ENCODE results near the gene NCKIPSD. TPM values are rescaled to one million over a fixed set of nuclear protein-coding genes. Genes with fewer than 3 reads are reported as not detected.

The NCKIPSD gene
- polyA plus RNA-seq, 3 donors, result 4.2 to 14.8 (median 4.3) TPM

DNA sequence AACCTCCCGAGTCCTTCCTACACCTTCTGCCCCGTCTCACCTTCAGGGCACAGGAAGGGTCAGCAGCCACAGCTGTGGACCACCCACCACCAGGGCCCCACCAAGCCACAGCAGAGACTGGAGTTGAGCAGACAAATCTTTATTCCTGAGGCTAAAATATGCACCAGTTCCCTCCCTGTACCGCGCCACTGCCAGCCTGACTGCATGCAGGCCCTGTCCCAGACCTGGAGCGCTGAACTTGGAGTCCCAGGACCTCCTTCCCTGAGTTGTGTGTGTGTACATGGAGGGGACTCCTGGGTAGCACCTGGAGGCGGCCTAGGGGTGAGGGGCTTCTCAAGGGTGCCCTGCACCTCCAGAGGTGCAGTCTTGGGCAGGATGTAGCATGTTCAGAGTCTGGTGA, 60.1 kb downstream of the NCKIPSD start:
- no peak for DNase-seq
- peaks cover 57 to 66% of the 10 kb centered on the region in 2 donors for H3K36me3 ChIP-seq (replicated peaks in 1 of 2; ENCODE audit: control insufficient read depth in 1 of 2, insufficient read depth in 2 of 2, low read length in 2 of 2)

DNA sequence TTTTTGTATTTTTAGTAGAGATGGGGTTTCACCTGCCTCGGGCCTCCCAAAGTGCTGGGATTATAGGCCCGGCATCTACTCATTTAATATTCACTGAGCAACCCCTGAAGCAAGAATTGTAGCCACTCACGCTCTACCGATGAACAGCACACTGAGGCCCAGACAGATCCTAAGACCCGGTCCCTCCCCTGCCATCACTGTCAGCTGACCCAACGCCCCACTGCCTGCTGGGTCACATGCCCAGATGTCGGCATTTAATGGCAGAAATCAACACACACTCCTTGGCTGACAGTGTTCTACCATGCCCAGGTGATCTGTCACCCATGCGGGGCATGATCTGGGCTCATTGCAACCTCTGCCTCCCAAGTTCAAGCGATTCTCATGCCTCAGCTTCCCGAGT, 60.9 kb downstream of the NCKIPSD start:
- Histone ChIP-seq H4K20me1 (ENCODE audit: insufficient read depth, low read length) (no peaks in the 10 kb centered on the region), H3K4me2 (replicated peaks; ENCODE audit: extremely low read depth, low read length, poor library complexity, severe bottlenecking) (no peak overlapping the region), H3K9me3 (replicated peaks in 1 of 2; ENCODE audit: control insufficient read depth in 1 of 2, insufficient read depth in 1 of 2, low read length in 2 of 2) (peaks cover 0 to 5% of the 10 kb centered on the region in 2 donors), H3K4me1 (ENCODE audit: control insufficient read depth in 1 of 2, insufficient read depth in 2 of 2, low read length in 2 of 2) (no peaks in the 10 kb centered on the region), H3K79me2 (ENCODE audit: insufficient read depth, low read length) (no peaks in the 10 kb centered on the region), H3K36me3 (replicated peaks in 1 of 2; ENCODE audit: control insufficient read depth in 1 of 2, insufficient read depth in 2 of 2, low read length in 2 of 2) (peaks cover 49 to 58% of the 10 kb centered on the region in 2 donors), H3K4me3 (replicated peaks in 1 of 3; ENCODE audit: low read depth in 2 of 3, low read length in 3 of 3) (no peak overlapping the region), H3K27me3 (ENCODE audit: control insufficient read depth in 2 of 2, insufficient read depth in 2 of 2, low read length in 2 of 2) (no peaks in the 10 kb centered on the region), H3K9ac (ENCODE audit: insufficient read depth, low read length, poor library complexity, severe bottlenecking) (no peak overlapping the region), H2AFZ (ENCODE audit: insufficient read depth, low read depth, low read length, poor library complexity, severe bottlenecking) (no peak overlapping the region), H3K27ac (ENCODE audit: low read depth in 1 of 2, low read length in 2 of 2) (no peak overlapping the region)
- H3K27me3 Mint-ChIP-seq (ENCODE audit: low read depth in 3 of 3), result peaks cover 0 to 6% (median 4%) of the 10 kb centered on the region in 3 donors
- H3K27ac Mint-ChIP-seq, result peak overlapping the region in 2 of 7 donors; percentile 12 to 40
- 96% methylated on average over 7 of the region's 10 CpGs for WGBS (ENCODE audit: insufficient coverage)
- H3K36me3 Mint-ChIP-seq, result peaks cover 51 to 60% of the 10 kb centered on the region in 2 donors
- H3K9me3 Mint-ChIP-seq, result peaks cover 2 to 13% (median 4%) of the 10 kb centered on the region in 7 donors
- intact Hi-C loops (cut with micrococcal nuclease), result no loop called here
- no peak for DNase-seq
- H3K4me3 Mint-ChIP-seq, result no peak overlapping the region
- no peaks in the 10 kb centered on the region for H3K4me1 Mint-ChIP-seq
- TF ChIP-seq, protein P1, sequence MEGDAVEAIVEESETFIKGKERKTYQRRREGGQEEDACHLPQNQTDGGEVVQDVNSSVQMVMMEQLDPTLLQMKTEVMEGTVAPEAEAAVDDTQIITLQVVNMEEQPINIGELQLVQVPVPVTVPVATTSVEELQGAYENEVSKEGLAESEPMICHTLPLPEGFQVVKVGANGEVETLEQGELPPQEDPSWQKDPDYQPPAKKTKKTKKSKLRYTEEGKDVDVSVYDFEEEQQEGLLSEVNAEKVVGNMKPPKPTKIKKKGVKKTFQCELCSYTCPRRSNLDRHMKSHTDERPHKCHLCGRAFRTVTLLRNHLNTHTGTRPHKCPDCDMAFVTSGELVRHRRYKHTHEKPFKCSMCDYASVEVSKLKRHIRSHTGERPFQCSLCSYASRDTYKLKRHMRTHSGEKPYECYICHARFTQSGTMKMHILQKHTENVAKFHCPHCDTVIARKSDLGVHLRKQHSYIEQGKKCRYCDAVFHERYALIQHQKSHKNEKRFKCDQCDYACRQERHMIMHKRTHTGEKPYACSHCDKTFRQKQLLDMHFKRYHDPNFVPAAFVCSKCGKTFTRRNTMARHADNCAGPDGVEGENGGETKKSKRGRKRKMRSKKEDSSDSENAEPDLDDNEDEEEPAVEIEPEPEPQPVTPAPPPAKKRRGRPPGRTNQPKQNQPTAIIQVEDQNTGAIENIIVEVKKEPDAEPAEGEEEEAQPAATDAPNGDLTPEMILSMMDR (IDR thresholded peaks at IDR 0.05), result no peak

More for the DNA sequence above, 60.1 kb downstream of the NCKIPSD start:
- H3K4me3 Mint-ChIP-seq, result no peak overlapping the region
- H3K4me1 Mint-ChIP-seq, result no peaks in the 10 kb centered on the region
- H3K27me3 ChIP-seq (ENCODE audit: control insufficient read depth in 2 of 2, insufficient read depth in 2 of 2, low read length in 2 of 2), result no peaks in the 10 kb centered on the region
- peaks cover 57 to 65% of the 10 kb centered on the region in 2 donors for H3K36me3 Mint-ChIP-seq
- intact Hi-C loops (cut with micrococcal nuclease), result no loop called here
- TF ChIP-seq, protein P1 (IDR thresholded peaks at IDR 0.05), result no peak
- WGBS (ENCODE audit: insufficient coverage), result 100% methylated on average over 6 of the region's 6 CpGs
- no peak overlapping the region for H3K4me3 ChIP-seq (replicated peaks in 1 of 3; ENCODE audit: low read depth in 2 of 3, low read length in 3 of 3)
- H3K79me2 ChIP-seq (ENCODE audit: insufficient read depth, low read length), result no peaks in the 10 kb centered on the region
- H3K9me3 Mint-ChIP-seq, result peaks cover 0 to 6% (median 1%) of the 10 kb centered on the region in 7 donors
- H3K4me2 ChIP-seq (replicated peaks; ENCODE audit: extremely low read depth, low read length, poor library complexity, severe bottlenecking), result no peak overlapping the region
- H2AFZ ChIP-seq (ENCODE audit: insufficient read depth, low read depth, low read length, poor library complexity, severe bottlenecking), result no peak overlapping the region
- peak overlapping the region in 1 of 7 donors; percentile 31 for H3K27ac Mint-ChIP-seq
- no peak overlapping the region for H3K27ac ChIP-seq (ENCODE audit: low read depth in 1 of 2, low read length in 2 of 2)
- H3K9ac ChIP-seq (ENCODE audit: insufficient read depth, low read length, poor library complexity, severe bottlenecking), result no peak overlapping the region
- no peaks in the 10 kb centered on the region for H3K4me1 ChIP-seq (ENCODE audit: control insufficient read depth in 1 of 2, insufficient read depth in 2 of 2, low read length in 2 of 2)
- H3K9me3 ChIP-seq (replicated peaks in 1 of 2; ENCODE audit: control insufficient read depth in 1 of 2, insufficient read depth in 1 of 2, low read length in 2 of 2), result no peaks in the 10 kb centered on the region
- H3K27me3 Mint-ChIP-seq (ENCODE audit: low read depth in 3 of 3), result peaks cover 0 to 6% (median 4%) of the 10 kb centered on the region in 3 donors
- H4K20me1 ChIP-seq (ENCODE audit: insufficient read depth, low read length), result no peaks in the 10 kb centered on the region

Data from CD14-positive monocyte (primary cell).